Measurements from ENCODE around the gene XAF1. TPM values are rescaled to one million over a fixed set of nuclear protein-coding genes. Genes with fewer than 3 reads are reported as not detected.

The XAF1 gene
- total RNA-seq, 6 experiments from 2014 or later: 3.0 to 4.6 (median 3.7) TPM

GRCh38 chr17:6780886-6781285, 25.0 kb downstream of the XAF1 start:
- Mint-ChIP-seq H3K27me3 (ENCODE audit: insufficient read depth) (peaks cover 38% of the 10 kb centered on the region), H3K27ac (no peak overlapping the region), H3K36me3 (ENCODE audit: low read depth) (no peaks in the 10 kb centered on the region), H3K4me1 (ENCODE audit: low read depth) (peaks cover under 1% of the 10 kb centered on the region), H3K4me3 (no peak overlapping the region), H3K9me3 (peaks cover 5% of the 10 kb centered on the region; the same call in 1 of the 2 replicates)
- TF ChIP-seq, protein P1, sequence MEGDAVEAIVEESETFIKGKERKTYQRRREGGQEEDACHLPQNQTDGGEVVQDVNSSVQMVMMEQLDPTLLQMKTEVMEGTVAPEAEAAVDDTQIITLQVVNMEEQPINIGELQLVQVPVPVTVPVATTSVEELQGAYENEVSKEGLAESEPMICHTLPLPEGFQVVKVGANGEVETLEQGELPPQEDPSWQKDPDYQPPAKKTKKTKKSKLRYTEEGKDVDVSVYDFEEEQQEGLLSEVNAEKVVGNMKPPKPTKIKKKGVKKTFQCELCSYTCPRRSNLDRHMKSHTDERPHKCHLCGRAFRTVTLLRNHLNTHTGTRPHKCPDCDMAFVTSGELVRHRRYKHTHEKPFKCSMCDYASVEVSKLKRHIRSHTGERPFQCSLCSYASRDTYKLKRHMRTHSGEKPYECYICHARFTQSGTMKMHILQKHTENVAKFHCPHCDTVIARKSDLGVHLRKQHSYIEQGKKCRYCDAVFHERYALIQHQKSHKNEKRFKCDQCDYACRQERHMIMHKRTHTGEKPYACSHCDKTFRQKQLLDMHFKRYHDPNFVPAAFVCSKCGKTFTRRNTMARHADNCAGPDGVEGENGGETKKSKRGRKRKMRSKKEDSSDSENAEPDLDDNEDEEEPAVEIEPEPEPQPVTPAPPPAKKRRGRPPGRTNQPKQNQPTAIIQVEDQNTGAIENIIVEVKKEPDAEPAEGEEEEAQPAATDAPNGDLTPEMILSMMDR (IDR thresholded peaks at IDR 0.05): no peak
- no peak for DNase-seq

- H3K27me3 Mint-ChIP-seq (ENCODE audit: insufficient read depth): peaks cover 32% of the 10 kb centered on the region
- no peak for DNase-seq
- peaks cover 14% of the 10 kb centered on the region for H3K4me1 Mint-ChIP-seq (ENCODE audit: low read depth)
- TF ChIP-seq, protein P1 (IDR thresholded peaks at IDR 0.05): no peak
- no peaks in the 10 kb centered on the region for H3K36me3 Mint-ChIP-seq (ENCODE audit: low read depth)
- no peak overlapping the region for H3K4me3 Mint-ChIP-seq
- H3K9me3 Mint-ChIP-seq: peaks cover 3% of the 10 kb centered on the region; the same call in 1 of the 2 replicates
- H3K27ac Mint-ChIP-seq: no peak overlapping the region
These were observed 26.4 kb downstream of the XAF1 start for GRCh38 chr17:6782244-6782643.

GRCh38 chr17:6786618-6787017, 30.8 kb downstream of the XAF1 start:
- Mint-ChIP-seq H3K4me1 (ENCODE audit: low read depth) (peaks cover 19% of the 10 kb centered on the region), H3K27ac (peak overlapping the region; percentile 3; the same call in 1 of the 2 replicates), H3K27me3 (ENCODE audit: insufficient read depth) (peaks cover 26% of the 10 kb centered on the region), H3K9me3 (no peaks in the 10 kb centered on the region), H3K36me3 (ENCODE audit: low read depth) (no peaks in the 10 kb centered on the region), H3K4me3 (peak overlapping the region; percentile 15; the same call in 1 of the 2 replicates)
- TF ChIP-seq, protein P1 (IDR thresholded peaks at IDR 0.05): peak; percentile 17; the same call in 1 of the 2 replicates
- DNase-seq: peak; percentile 60

GRCh38 chr17:6787081-6787693, 31.3 kb downstream of the XAF1 start:
- peak overlapping the region; percentile 15; the same call in 1 of the 2 replicates for H3K4me3 Mint-ChIP-seq
- no peaks in the 10 kb centered on the region for H3K9me3 Mint-ChIP-seq
- H3K27ac Mint-ChIP-seq: peak overlapping the region; percentile 3; the same call in 1 of the 2 replicates
- no peak for DNase-seq
- no peaks in the 10 kb centered on the region for H3K36me3 Mint-ChIP-seq (ENCODE audit: low read depth)
- TF ChIP-seq, protein P1 (IDR thresholded peaks at IDR 0.05): no peak
- peaks cover 19% of the 10 kb centered on the region for H3K4me1 Mint-ChIP-seq (ENCODE audit: low read depth)
- peaks cover 25% of the 10 kb centered on the region for H3K27me3 Mint-ChIP-seq (ENCODE audit: insufficient read depth)

- peaks cover 19% of the 10 kb centered on the region for H3K4me1 Mint-ChIP-seq (ENCODE audit: low read depth)
- no peak overlapping the region for H3K27ac Mint-ChIP-seq
- TF ChIP-seq, protein P1 (IDR thresholded peaks at IDR 0.05): no peak
- peaks cover 27% of the 10 kb centered on the region for H3K27me3 Mint-ChIP-seq (ENCODE audit: insufficient read depth)
- no peaks in the 10 kb centered on the region for H3K36me3 Mint-ChIP-seq (ENCODE audit: low read depth)
- no peak for DNase-seq
- H3K4me3 Mint-ChIP-seq: no peak overlapping the region
- no peaks in the 10 kb centered on the region for H3K9me3 Mint-ChIP-seq
These were observed 33.3 kb downstream of the XAF1 start for GRCh38 chr17:6789146-6789545.
